GM19239 (cell line): Measurements from ENCODE around the gene CPD.
A peak's percentile ranks its signal among the peaks of the same experiment; 100 is the strongest.
"Not testable (repeated sequence)": the region's sequence is repeated elsewhere in the genome, so short reads cannot be mapped to it uniquely, and the experiment has no call there.

Experiments
- DNase-seq: peaks from one replicate; pipeline ENCODE4 v3.0.0; 2011; ENCODE audit warnings: low spot score; ENCODE audit not compliant: insufficient read length
- FAIRE-seq: peaks from 2 replicates; lab custom pipeline; 2011; peaks lifted over from hg19 to GRCh38; lab: Jason Lieb, UNC

The CPD gene

DNA sequence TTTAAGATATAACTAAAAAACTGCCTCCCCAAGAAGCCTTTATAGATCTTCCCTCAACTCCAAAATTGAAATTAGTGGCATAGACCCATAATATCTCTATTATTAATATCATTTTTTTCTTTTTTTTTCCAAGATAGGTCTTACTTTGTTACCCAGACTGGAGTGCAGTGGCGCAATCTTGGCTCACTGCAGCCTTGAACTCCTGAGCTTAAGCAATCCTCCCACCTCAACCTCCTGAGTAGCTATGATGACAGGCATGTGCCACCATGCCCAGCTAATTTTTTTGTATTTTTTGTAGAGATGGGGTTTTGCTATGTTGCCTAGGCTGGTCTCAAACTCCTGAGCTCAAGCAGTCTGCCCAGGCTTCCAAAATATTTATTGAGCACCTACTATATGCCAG is 39.3 kb downstream of the CPD start:
- FAIRE-seq, DNase-seq: not testable (repeated sequence)

DNA sequence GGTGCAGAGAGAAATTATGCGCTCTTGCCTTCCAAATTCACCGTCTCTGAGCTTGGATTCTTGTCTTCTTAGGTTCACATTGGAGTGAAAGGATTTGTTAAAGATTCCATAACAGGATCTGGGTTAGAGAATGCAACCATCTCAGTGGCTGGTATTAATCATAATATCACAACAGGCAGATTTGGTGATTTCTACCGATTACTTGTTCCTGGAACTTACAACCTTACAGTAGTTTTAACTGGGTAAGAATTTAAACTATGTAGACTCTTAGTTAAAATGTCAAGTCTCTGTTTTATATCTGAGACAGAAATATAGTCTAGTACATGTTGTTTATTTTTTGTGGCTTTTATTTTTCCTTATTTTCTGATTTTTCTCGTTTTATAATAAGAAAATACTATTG is 42.9 kb downstream of the CPD start:
- FAIRE-seq (no peak), DNase-seq (no peak)

DNA sequence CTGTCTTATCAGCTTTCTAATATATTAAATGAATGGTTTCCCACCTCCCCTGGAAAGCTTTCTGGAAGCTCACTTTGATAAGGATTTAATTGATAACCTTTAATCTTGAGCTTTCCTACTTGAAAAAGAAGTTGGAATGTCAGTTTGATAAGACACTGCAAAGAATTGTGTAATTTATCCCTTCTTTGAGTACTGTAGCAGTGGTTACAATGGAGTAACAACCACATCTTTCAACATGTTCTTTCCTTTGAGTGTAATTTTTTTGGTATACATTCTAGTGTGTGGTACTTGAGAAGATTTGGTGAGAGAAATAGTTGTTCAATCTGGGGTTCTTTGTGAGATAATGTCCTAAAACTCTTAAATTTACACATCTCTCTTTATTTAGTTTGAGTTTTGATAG is 43.4 kb downstream of the CPD start:
- no peak for DNase-seq
- no peak for FAIRE-seq

GRCh38 chr17:30424471-30424870 is 45.7 kb downstream of the CPD start:
- DNase-seq (no peak), FAIRE-seq (no peak)

DNA sequence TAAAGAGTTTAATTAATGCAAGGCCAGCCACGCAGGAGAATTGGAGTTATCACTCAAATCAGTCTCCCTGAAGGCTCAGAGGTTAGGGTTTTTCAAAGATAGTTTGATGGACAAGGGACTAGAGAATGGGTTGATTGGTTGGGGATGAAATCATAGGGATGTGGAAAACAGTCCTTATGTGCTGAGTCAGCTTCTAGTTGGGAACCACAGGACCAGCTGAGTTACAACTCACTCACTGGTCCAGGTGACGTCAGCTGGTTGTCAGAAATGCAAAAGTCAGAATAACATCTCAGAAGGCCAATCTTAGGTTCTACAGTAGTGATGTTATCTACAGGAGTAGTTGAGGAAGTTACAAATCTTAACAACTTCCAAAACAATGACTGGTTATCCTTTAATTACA is 47.6 kb downstream of the CPD start:
- DNase-seq (no peak), FAIRE-seq (no peak)

GRCh38 chr17:30427611-30428010 is 48.9 kb downstream of the CPD start:
- no peak for DNase-seq
- FAIRE-seq: peak; percentile 21

DNA sequence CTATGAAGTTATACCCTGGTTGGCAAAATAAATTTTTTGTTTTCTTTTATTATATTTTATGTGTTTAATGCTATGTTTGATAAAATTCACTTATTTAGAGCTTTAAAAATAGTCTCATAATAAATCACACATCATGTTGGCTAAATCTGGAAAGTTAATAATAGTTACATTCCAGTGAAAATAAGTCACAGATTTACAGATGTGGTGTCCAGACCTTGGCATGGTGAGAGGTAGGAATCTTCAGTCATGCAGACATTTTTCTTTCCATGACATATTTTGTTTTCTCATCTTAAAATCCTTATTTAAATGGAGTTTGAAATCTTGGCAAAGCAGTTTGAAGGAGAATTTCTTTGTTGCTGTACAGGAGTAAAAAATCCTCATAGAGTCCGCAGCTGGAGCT is 50.4 kb downstream of the CPD start:
- no peak for DNase-seq
- FAIRE-seq: no peak

- no peak for FAIRE-seq
These were observed 54.8 kb downstream of the CPD start for GRCh38 chr17:30433514-30433913.

DNA sequence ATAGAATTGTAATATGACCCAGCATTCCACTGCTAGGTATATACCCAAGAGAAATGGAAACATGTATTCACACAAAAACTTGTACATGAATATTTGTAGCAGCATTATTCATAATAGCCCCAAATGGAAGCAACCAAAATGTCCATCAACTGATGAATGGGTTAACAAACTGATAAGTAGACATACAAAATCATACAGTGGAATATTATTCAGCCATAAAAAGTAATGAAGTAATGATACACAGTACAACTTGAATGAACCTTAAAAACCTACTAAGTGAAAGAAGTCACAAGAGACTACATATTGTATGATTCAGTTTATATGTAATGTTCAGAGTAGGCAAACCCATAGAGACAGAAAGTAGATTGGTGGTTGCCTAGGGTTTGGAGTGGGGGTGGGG is 58.0 kb downstream of the CPD start:
- FAIRE-seq: no peak

More at GRCh38 chr17:30433514-30433913, 54.8 kb downstream of the CPD start:
- DNase-seq: no peak

DNA sequence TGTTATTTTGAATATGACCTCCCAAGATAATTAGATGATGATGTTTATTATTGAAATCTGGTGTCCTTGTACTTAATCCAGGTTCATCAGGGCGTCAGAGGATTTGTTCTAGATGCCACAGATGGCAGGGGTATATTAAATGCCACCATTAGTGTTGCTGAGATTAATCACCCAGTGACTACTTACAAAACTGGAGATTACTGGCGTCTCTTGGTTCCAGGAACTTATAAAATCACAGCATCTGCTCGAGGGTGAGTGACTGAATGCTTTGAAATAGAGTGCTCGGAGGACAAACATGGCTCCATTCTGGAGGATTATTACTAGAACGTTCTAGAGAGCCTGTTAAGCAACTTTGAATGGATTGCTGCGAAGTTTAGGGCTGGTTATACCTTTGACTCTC is 65.0 kb downstream of the CPD start:
- no peak for FAIRE-seq
- DNase-seq: no peak

More for the DNA sequence above, 58.0 kb downstream of the CPD start:
- no peak for DNase-seq

- FAIRE-seq, DNase-seq: not testable (repeated sequence)
These were observed 67.9 kb downstream of the CPD start for GRCh38 chr17:30446640-30447039.

- DNase-seq (no peak), FAIRE-seq (no peak)
These were observed 70.8 kb downstream of the CPD start for GRCh38 chr17:30449480-30449879.

- DNase-seq: no peak
- FAIRE-seq: no peak
These were observed 71.6 kb downstream of the CPD start for GRCh38 chr17:30450125-30451027.

GRCh38 chr17:30454635-30455034 is 75.9 kb downstream of the CPD start:
- FAIRE-seq: no peak
- DNase-seq: no peak

- no peak for FAIRE-seq
- no peak for DNase-seq
These were observed 79.6 kb downstream of the CPD start for GRCh38 chr17:30458371-30458770.

GRCh38 chr17:30458797-30459413 is 80.2 kb downstream of the CPD start:
- FAIRE-seq, DNase-seq: not testable (repeated sequence)

- no peak for DNase-seq
- no peak for FAIRE-seq
These were observed 89.7 kb downstream of the CPD start for GRCh38 chr17:30468465-30468864.

DNA sequence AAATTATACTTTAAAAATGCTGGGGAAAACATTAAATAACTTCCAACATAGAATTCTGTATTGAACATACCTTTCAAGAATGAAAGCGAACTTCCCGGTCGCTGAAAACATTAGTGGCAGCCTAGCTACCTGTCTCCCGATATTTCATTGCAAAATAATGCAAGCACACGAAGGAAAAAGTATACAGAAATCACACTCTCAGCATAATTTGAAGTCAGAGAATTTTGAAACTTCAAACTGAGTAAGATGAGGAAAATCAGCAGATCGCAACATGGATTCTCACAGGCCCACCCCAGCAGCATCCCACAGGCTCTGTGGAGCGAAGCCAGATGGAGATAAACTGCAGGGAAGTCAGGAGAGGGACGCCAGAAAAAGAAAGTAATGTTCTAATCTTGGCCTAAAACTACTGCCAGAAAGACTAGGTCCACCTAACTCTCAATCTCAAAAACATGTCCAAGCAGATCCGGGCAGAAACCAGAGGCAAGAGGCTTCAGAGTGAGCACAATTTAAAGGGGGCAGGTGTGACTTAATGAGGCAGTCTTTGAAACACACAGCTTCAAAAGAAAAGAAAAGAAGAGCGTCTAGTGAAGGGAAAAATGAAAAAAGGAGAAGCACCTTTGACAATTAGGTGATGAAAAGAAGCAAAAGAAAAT is 93.6 kb downstream of the CPD start:
- no peak for FAIRE-seq
- no peak for DNase-seq

GRCh38 chr17:30475206-30475605 is 96.5 kb downstream of the CPD start:
- no peak for FAIRE-seq
- DNase-seq: no peak

DNA sequence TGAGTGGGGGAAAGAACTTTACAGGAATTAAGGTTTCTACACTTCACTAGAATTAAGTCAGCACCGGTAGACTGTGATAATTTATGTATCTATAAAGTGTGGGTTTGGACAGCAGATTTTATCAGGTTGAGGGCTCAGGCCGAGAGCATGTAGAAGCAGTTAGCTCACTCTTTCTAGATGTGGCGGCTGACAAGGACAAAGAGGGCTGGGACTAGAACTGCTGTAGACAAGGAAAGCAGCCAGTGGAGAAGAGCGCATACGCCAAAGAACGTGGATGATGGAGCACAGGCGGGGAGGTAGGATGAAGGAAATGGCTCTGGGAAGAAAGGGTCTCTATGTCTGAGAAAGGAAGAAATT is 98.0 kb downstream of the CPD start:
- DNase-seq (no peak), FAIRE-seq (peak; percentile 4)
